Measurements from ENCODE around the gene ERVFRD-1. TPM values are rescaled to one million over a fixed set of nuclear protein-coding genes. Genes with fewer than 3 reads are reported as not detected.
A peak's percentile ranks its signal among the peaks of the same experiment; 100 is the strongest.

Gene ERVFRD-1
- polyA plus RNA-seq, 1 donor (not counting 4 experiments of a cell fraction or from before 2014, with no cell fraction given): not detected

GRCh38 chr6:11093626-11094410 is 17.7 kb downstream of the ERVFRD-1 start, which contains the start of gene SMIM13:
SMIM13 (plus strand) TSS chr6:11093834; CDS start chr6:11094314, 480 bp downstream.
- peak within 1 kb of the TSS; percentile 69 to 98 (median 91) for H3K4me3 ChIP-seq (ENCODE audit: control insufficient read depth in 2 of 3, extremely low read depth in 1 of 3, insufficient read depth in 2 of 3, low read depth in 1 of 3, low read length in 3 of 3)
- H2AFZ ChIP-seq (ENCODE audit: control insufficient read depth, low read length): peak within 1 kb of the TSS; percentile 98
- H4K20me1 ChIP-seq (ENCODE audit: control insufficient read depth, extremely low read depth, insufficient read depth, low read length): peaks cover under 1% of the 10 kb centered on the region
- FAIRE-seq: no peak
- no peaks in the 10 kb centered on the region for H3K9me3 ChIP-seq (ENCODE audit: control insufficient read depth, low read depth, low read length)
- H3K27ac ChIP-seq (ENCODE audit: control insufficient read depth, insufficient read depth, low read length): peak within 1 kb of the TSS; percentile 91
- peak within 1 kb of the TSS; percentile 92 for H3K4me2 ChIP-seq (ENCODE audit: control insufficient read depth, extremely low read depth, insufficient read depth, low read depth, low read length)
- peaks cover 49% of the 10 kb centered on the region for H3K79me2 ChIP-seq (ENCODE audit: control insufficient read depth, insufficient read depth, low read length)
- DNase-seq (ENCODE audit: low read depth, low spot score): peak; percentile 71
- no peaks in the 10 kb centered on the region for H3K9me1 ChIP-seq (ENCODE audit: control insufficient read depth, extremely low read depth, insufficient read depth, low read length)
- TF ChIP-seq EZH2 (IDR thresholded peaks at IDR 0.05; ENCODE audit: low read length) (no peak), CTCF (optimal IDR thresholded peaks at IDR 0.05 in 1 of 3, IDR thresholded peaks at IDR 0.05 in 1 of 3, conservative IDR thresholded peaks at IDR 0.05 in 1 of 3; ENCODE audit: extremely low read depth in 1 of 3, insufficient read depth in 2 of 3, low read length in 3 of 3) (peak; percentile 14 to 52 (median 44))
- no peaks in the 10 kb centered on the region for H3K27me3 ChIP-seq (ENCODE audit: control insufficient read depth, extremely low read depth, insufficient read depth, low read length)
- H3K9ac ChIP-seq (ENCODE audit: control insufficient read depth, extremely low read depth, insufficient read depth, low read length): peak within 1 kb of the TSS; percentile 93
- dilution Hi-C loops (cut with MboI; ENCODE audit: extremely low pct_ligation_motif_present, low sequenced_read_pairs): no loop called here
- peaks cover 0 to 2% of the 10 kb centered on the region in 2 experiments for H3K36me3 ChIP-seq (ENCODE audit: control insufficient read depth in 2 of 2, extremely low read depth in 1 of 2, insufficient read depth in 2 of 2, low read length in 2 of 2)
- peaks cover 13% of the 10 kb centered on the region for H3K4me1 ChIP-seq (ENCODE audit: control insufficient read depth, extremely low read depth, insufficient read depth, low read length)

- Histone ChIP-seq H3K27ac (ENCODE audit: control insufficient read depth, insufficient read depth, low read length) (peak overlapping the region; percentile 91), H3K36me3 (ENCODE audit: control insufficient read depth in 2 of 2, extremely low read depth in 1 of 2, insufficient read depth in 2 of 2, low read length in 2 of 2) (peaks cover 0 to 2% of the 10 kb centered on the region in 2 experiments), H3K9me3 (ENCODE audit: control insufficient read depth, low read depth, low read length) (no peaks in the 10 kb centered on the region), H4K20me1 (ENCODE audit: control insufficient read depth, extremely low read depth, insufficient read depth, low read length) (no peaks in the 10 kb centered on the region), H2AFZ (ENCODE audit: control insufficient read depth, low read length) (peak overlapping the region; percentile 75), H3K27me3 (ENCODE audit: control insufficient read depth, extremely low read depth, insufficient read depth, low read length) (no peaks in the 10 kb centered on the region), H3K4me1 (ENCODE audit: control insufficient read depth, extremely low read depth, insufficient read depth, low read length) (peaks cover 13% of the 10 kb centered on the region), H3K9ac (ENCODE audit: control insufficient read depth, extremely low read depth, insufficient read depth, low read length) (peak overlapping the region; percentile 93), H3K4me2 (ENCODE audit: control insufficient read depth, extremely low read depth, insufficient read depth, low read depth, low read length) (peak overlapping the region; percentile 92), H3K9me1 (ENCODE audit: control insufficient read depth, extremely low read depth, insufficient read depth, low read length) (no peaks in the 10 kb centered on the region), H3K79me2 (ENCODE audit: control insufficient read depth, insufficient read depth, low read length) (peaks cover 44% of the 10 kb centered on the region), H3K4me3 (ENCODE audit: control insufficient read depth in 2 of 3, extremely low read depth in 1 of 3, insufficient read depth in 2 of 3, low read depth in 1 of 3, low read length in 3 of 3) (peak overlapping the region; percentile 69 to 98 (median 91))
- DNase-seq (ENCODE audit: low read depth, low spot score) (no peak), FAIRE-seq (no peak)
- no peak for TF ChIP-seq CTCF (optimal IDR thresholded peaks at IDR 0.05 in 1 of 3, IDR thresholded peaks at IDR 0.05 in 1 of 3, conservative IDR thresholded peaks at IDR 0.05 in 1 of 3; ENCODE audit: extremely low read depth in 1 of 3, insufficient read depth in 2 of 3, low read length in 3 of 3)
- TF ChIP-seq EZH2 (IDR thresholded peaks at IDR 0.05; ENCODE audit: low read length): no peak
- dilution Hi-C loops (cut with MboI; ENCODE audit: extremely low pct_ligation_motif_present, low sequenced_read_pairs): no loop called here
These were observed 18.2 kb downstream of the ERVFRD-1 start for GRCh38 chr6:11093376-11093625.
